ENCODE results near the gene SLC2A4.
A peak's percentile ranks its signal among the peaks of the same experiment; 100 is the strongest.

SLC2A4 gene

DNA sequence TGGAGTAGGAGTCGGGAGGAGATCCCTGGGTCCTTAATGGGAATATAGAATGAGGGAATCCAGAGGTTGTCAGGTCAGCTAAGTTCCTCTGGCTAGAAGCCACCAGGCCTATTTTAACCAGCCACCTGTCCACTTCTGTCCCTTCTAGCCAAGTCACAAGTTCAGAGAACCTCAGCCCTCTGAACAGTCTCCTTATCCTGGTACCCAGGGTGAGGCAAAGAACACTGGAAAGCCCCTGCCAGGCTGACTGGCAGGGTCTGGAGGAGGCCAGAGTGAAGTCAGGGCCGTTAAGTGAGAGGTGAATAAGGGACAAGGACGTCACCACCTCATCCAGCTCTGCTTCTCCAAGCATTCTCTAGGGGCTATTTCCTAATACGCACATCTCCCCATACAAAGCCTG, 32.7 kb upstream of the SLC2A4 start:
- no peak for DNase-seq

DNA sequence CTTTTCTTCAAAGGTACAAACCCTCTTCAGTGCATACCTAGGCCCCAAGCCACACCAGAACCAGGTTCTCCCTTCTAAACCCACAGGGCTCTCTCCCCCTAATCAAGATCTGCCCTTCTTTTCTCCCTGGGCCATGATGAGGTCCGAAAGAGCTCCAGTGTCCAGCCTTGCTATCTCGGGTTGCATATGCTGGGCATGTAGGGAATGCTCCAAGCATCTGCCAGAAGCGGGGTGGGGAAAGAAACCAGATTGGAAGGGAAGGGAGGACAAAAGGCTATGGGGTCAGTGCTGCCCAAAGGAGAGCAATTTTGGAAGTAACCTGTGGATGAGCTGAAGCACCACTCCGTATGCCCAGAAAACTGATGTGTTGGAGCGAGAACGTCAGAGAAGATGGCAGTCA, 32.3 kb upstream of the SLC2A4 start:
- DNase-seq, result no peak

DNA sequence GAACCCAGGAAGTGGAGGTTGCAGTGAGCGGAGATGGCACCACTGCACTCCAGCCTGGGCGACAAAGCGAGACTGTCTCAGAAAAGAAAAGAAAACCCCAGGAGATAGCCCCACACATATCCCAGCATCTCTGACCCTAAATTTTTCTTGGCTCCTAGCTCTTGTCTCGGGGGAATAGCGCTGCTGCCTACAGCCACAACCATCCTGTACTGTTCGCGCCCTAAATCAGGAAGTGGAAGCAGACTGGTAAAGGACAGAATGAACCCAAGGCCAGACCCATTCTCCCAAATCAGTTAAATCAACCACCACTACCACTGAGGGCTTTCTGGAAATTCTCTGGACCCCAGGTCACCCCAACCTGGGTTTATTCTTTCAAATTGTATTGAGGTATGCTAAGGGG, 31.7 kb upstream of the SLC2A4 start:
- DNase-seq, result no peak

DNA sequence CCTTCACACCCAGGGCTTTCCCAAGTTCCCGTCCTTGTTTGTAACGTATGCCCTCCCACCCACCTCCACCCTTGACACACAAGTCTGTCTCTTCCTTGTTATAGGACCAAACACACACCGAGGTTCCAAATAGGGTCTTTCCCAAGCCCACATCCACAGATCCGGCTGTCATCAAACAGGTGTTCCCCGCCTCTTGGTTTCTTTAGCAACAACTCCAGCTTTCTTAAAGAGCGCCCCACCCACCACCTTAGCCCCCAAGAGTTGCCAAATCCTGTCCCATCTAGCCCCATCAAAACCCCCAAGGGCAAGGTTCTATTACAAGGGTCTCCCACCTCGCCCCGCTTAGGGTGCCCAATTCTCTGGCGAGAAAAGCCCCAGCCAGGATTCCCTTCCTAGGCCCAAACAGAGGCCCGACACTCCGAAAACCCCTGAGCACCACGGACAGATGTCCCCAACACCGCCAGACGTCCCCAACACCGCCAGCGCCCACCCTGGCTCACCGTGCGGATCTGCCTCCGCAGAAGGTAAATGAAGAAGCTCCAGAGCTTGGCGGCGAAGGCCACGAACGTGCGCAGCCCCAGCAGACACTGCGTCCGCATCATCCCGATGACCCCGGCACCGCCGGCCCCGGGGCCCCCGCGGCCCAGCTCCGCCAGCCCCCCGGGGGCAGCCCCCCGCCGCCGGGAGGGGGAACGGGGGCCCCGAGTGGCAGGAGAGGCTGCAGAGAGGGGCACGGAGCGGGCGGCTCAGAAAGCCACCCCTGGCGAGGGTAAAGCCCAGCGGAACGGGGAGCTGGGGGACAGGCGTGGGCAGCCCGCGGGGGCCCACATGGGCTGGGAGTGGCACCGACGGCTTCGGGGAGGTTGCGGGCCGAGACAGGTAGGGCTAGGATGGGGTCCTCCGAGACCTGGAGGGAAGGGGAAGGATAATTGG, 30.6 kb upstream of the SLC2A4 start:
- DNase-seq, result no peak

DNA sequence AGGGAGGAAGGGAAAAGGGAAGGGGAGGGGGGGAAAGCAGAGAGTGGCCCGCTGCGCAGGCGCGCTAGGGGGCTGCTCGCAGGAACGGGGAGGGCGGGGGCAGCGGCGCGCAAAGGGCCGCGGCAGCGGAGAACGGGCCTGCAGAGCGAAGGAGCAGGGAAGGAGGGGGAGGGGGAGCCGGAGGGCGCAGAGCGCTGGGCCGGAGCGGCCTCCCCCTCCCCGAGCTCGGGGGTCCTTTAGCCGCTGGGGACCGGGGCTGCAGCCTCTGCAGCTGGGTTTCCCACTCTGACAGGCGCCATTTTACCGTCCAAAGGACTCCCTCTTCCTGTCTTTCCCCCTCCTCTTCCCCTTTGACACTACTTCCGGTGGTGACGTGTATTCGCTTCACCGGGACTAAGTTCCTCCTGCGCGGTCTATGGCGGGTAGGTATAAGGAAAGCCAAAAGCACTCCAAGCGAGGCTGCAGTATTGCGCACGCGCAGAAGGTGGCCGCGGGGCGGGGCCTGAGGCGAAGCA, 29.8 kb upstream of the SLC2A4 start, which contains the start of gene CTDNEP1:
Gene CTDNEP1 (minus strand): TSS at position 74 of the 515 bp plus-strand sequence. CDS start 438 bp downstream, outside the sequence.
- DNase-seq, result peak; percentile 91

DNA sequence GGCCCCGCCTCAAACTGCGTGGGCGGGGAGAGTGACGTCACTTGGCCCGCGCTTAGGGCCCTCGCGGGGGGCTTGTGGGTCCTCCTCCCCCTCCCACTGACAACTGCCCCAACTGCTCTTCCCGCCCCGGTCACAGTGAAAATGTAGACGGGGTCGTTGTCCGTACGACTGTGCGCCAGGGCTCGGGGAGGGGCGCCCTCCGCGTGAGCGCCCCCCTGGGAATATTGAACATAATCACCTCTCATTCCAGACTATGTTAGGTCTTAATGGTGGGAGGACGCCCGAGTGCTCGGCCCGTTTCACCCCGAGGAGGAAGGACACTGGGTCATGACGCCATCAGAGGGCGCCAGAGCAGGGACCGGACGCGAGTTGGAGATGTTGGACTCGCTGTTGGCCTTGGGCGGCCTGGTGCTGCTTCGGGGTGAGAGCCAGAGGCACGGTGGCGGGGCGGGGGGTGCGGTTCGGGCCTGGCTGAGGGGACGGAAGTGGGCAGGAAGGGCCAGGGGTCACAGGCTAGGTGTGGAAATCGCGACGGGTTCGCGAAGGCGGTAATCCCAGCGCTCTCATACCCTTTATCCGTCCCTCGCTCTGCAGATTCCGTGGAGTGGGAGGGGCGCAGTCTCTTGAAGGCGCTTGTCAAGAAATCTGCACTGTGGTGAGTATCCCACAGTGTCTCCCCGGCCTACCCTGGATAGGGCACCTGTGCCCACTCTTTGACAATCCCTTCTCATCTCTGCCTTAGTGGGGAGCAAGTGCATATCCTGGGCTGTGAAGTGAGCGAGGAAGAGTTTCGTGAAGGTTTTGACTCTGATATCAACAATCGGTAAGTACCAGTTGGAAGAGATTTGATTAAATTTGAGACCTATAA, 29.1 kb upstream of the SLC2A4 start, which contains the start of gene ELP5:
Gene ELP5 (plus strand): TSS at position 40 of the 868 bp plus-strand sequence. CDS start 336 bp downstream, at position 376.
- peak; percentile 74 for DNase-seq

DNA sequence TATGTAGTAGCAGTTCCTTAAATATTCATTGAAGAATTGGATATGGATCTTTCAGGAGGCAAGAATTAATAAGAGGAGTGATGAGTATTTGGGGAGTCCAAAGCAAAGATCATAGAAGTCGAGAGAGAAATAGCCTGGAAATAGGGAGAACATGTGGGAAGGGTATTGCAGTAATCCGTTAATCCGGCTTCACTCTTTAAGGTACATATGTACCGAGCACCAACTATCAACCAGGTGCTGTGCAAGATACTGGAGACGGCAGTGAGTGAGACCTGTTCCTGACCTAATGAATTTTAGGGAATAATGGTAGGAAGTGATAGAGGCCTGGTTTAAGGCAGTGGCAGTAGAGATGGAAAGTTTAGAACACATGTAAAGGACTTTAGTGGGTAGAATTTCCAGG, 28.4 kb upstream of the SLC2A4 start:
- DNase-seq, result no peak

DNA sequence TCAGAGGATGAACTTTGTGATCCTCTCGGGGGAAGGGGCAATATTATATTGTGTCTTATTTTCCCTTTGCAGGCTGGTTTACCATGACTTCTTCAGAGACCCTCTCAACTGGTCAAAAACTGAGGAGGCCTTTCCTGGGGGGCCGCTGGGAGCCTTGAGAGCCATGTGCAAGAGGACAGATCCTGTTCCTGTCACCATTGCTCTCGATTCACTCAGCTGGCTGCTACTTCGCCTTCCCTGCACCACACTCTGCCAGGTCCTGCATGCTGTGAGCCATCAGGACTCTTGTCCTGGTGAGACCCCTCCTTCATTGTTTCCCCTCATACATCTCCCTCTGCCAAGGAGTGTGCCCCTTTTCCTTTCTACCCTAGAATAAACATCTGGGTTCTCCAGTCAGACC, 27.0 kb upstream of the SLC2A4 start:
- DNase-seq, result no peak

DNA sequence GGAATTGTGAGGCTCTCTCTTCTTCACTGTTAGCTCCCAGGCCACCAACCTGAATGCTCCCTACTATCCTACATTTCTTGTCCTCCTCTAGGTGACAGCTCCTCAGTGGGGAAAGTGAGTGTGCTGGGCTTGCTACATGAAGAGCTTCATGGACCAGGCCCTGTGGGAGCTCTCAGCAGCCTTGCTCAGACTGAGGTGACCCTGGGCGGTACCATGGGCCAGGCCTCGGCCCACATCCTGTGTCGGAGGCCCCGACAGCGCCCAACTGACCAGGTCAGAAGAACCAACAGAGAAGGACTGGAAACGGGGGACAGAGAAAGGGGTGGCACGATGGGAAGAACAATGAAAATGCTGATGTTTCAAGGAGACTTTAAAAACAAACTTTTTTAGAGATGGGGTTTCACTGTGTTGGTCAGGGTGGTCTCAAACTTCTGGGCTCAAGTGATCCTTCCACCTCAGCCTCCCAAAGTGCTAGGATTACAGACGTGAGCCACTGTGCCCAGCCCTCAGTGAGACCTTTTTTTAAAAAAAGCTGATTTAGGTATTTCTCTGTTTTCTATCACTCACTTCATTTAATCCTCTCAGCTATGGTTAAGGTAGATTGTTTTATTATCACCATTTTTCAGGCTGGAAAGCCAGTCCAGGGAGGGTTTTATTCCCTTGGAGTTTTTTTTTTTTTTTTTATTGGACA, 24.6 kb upstream of the SLC2A4 start:
- DNase-seq, result no peak

DNA sequence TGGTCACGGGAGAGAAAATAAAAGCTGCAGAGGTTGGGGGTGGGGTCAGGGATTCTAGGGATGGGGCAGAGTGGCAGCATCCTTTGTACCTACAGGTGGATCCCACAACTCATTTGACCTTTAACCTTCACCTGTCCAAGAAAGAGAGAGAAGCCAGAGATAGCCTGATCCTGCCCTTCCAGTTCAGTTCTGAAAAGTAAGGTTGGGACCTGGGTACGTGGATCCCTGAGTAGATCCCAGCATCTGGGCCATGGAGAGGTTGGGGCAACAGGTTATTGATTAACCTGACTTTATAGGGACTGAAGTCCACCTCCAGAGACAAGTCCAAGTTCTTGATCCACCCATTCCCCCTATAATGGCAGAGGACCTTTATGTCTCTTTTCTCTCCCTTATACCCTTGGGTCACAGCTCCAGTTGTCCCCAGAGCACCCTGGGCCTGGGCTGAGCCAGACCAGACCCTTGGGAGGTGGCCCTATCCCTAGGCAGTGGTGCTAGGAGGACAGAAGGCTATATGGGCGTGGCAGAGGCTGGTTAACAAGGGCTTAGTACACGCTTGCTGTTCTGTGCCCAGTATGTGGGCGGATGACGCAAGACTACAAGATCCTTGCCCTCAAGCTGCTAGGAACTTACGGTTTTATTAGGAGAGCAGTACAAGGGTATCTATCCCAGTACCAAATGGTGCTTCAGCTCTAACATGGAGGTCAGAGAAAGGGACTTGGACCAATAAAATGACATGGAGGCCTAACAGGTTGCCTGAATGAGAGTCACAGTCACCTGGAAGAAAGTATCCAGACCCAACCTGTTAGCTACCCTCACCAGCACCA, 22.6 kb upstream of the SLC2A4 start:
- DNase-seq, result no peak

DNA sequence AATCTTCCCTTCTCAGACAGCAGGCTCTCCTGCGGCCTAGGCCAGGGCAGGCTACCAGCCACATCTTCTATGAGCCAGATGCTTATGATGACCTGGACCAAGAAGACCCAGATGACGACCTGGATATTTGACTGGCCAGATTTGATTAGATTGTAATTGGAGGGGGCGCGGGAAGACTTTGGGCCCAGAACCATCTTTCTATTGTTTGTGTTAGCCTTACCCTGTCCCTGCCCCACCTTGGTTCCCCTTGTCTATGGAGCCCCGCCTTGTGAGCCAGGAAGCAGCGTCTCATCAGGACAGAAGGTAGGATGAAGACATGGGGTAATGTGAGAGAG, 22.0 kb upstream of the SLC2A4 start:
- DNase-seq, result no peak

DNA sequence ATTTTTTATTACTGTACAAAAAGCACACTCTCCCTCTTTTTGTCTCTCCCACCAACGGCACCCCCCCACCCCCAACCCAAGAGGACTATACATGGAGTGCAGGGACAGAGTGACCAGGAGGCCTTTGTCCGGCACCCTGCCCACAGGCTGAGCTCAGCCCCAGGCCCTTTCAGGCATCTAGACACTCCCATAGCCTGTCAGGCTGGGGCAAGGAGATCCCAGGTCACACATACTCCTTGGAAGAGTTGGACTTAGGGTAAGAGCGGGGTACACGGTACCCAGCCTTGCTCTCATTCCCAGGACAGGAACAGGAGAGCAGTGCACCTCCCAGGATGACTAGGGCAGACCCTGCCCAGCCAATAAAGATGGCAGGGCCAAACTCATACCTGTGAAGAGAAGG, 21.4 kb upstream of the SLC2A4 start:
- DNase-seq, result no peak

DNA sequence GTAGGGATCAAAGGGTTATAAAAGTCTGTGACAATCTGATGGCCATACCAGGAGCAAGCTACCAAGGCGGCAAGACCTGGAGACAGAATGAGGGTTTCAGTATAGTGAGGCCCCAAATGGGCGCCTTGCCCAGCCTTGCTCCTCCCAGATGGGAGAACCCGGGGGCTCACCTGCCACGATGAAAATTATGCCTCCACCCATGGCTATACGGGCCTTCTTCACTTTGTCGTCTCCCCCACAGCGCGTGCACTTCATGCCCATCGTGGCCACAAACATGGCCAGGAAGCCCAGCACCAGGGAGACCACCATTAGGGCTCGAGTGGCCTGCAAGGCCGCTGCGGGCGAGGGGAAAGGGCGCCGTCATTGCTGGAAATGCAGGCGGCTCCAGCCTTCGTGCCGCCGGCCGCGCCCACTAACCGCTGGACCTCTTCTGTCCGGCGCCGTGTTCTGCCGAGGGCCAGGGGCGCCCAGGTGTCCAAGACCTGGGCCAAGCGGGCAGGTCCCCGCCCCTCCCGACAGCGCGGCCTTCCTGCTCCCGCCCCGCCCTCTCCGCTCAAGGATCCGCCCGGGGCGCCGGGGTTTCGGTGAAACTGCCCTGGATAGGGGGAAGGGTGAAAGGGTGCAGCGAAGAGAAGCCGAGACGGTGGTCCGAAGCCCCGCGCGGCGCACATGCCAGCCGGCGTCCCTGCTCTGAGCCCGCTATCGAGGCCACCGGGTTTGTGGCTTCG, 20.7 kb upstream of the SLC2A4 start:
- no peak for DNase-seq

DNA sequence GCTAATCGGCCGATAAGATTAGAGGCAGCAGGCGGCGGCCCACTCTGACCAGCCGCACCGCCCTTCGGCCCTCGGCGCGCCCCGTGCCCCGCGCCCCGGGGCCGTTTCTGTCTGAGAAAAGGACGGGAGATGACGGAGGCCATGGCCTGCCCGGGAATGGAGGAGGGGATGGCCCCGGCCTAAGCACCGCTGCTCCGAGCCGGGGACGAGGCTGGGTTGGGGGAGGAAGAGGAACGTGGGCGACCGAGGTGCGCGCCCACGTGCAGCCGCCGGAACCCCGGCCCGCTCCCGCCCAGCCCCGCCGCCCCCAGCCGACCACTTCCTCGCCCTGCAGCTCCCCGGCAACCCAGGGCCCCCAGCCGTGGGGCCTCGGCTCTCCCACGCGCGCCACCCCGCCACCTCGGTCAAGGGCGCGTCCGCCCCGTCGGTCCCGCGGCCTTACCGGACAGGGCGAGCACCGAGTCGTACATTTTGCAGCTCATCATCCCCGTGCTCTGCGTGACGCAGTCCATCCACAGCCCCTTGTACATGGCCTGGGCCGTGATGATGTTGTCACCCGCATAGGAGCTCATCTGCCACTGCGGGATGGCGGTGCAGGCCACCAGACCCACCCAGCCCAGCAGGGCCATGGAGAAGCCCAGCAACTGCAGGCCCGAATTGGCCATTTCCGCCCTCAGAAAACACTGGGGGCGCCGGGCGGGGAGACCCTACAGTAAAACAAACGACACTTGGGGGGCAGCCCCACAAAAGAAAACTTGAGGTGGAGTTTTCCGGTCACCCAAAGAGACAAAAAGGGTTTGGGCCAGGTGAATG, 19.9 kb upstream of the SLC2A4 start:
- no peak for DNase-seq

DNA sequence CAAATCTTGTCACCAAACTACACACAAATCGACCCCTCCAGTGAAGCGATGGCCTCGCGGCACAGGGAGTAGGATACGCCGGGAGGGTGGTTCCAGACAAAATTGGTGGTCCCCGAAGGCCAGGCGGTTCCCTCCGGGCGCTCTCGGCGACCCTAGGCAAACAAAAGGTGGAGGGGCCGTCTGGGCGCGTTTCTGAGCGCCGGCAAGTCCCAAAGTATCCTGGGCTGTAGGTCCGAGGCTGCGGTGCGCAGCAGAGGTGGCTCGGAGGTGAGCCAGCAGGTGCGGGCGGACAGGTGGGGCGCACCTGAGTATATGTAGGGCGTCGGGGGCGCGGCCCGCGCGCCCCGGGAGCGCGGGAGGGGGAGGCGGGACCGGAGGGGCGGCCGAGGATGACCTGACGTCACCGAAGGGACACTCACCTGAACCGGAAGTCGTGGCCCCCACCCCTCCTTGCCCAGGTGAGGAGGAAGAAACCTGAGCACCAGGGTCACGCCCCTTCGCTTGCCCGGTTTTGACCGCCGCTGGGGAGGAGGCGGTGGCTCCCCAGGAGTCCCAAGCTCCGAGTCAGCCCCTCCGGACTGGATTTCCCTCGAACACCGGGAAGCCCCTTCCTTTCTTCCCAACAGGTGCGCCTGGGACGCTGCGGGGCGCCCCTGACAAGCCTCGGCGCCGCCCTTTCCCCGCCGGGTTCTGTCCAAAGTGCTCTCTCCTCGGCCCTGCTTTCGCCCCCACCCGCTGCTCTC, 19.2 kb upstream of the SLC2A4 start, which contains the start of gene CLDN7:
Gene CLDN7 (minus strand): TSS at position 287 of the 743 bp plus-strand sequence. CDS start 435 bp downstream, outside the sequence.
- DNase-seq, result no peak

DNA sequence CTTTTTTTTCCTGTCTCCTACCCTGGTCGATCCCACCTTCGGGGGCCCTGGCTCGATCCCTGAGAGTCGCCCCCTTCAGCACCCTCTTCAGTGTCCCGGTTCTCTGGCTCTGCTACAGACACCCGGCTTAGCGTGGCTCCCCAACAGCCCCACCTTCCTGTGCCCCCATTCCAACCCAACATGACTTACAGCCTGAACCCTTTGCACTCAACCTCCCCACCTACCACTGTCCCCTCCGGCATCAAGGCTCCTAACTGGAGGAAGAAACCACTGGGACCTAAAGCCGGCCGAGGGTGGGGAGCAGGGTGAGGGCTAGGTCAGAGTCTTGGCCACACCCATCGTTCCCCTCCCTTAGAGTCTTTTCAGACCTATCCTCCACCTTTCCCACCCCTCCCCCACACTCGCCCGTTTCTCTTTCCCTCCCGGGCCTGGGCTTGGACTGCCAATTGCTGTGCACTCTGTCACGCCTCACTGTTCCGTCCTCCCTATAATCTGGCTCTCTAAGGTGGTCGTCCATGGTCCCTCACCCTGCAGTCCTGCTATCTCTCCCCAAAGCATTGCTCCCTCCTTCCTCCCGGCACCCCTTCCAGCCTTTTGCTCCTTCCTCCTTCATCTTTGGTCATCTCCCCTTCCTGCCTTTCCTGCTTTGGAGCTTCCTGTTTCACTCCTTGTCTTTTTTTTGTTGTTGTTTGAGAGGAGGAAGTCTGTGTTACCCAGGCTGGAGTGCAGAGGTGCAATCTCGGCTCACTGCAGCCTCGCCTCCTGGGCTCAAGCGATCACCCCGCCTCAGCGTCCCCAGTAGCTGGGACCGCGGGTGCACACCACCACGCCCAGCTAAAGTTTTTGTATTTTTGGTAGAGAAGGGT, 18.4 kb upstream of the SLC2A4 start:
- DNase-seq, result no peak

DNA sequence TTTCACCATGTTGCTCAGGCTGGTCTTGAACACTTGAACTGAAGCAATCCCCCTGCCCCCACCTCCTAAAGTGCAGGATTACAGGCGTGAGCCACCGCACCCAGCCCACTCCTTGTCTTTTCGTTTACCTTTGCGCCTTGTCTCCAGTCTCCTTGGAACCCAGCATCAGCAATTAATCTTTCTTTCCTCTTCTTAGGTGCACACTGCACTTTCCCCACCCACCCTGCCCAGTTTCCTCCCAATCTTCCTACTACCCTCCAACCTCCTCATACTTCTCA, 17.8 kb upstream of the SLC2A4 start:
- no peak for DNase-seq

DNA sequence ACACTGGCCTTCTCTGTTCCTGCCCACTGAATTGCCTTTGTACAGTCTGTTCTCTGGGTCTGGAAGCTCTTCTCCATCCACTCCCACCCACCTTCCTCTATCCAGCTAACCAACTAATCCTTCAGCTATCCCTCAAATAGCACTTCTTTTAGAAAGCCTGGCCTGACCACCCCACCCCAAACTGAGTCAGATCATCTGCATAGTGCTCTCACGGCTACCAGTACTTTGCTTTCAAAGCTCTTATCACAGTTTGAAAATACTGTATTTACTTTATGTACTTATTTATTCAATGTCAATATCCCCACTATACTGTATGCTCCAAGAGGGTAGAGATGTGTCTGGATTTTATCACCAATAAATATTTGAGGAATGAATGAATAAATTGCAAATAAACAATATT, 14.7 kb upstream of the SLC2A4 start:
- no peak for DNase-seq

DNA sequence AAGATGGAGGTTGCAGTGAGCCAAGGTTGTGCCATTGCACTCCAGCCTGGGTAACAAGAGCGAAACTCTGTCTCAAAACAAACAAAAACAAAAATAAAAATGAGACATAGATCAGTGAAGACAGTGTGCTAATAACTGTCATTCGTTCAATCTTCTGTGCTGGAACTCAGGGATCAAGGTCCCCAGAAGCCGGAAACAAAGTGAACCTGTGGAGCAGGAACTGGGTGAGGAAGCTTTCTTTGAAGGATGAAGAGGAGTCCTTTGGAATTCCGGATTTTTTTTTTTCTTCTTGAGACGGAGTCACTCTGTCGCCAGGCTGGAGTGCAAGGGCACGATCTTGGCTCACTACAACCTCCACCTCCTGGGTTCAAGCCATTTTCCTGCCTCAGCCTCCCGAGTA, 2.1 kb upstream of the SLC2A4 start:
- DNase-seq, result no peak

Measured in NK-92 treated with Interleukin-12 subunit alpha and Interleukin-12 subunit beta, amount 100 ng/mL, for 24 hours (cell line).